Measurements from ENCODE around the gene USP36.

USP36 gene

DNA sequence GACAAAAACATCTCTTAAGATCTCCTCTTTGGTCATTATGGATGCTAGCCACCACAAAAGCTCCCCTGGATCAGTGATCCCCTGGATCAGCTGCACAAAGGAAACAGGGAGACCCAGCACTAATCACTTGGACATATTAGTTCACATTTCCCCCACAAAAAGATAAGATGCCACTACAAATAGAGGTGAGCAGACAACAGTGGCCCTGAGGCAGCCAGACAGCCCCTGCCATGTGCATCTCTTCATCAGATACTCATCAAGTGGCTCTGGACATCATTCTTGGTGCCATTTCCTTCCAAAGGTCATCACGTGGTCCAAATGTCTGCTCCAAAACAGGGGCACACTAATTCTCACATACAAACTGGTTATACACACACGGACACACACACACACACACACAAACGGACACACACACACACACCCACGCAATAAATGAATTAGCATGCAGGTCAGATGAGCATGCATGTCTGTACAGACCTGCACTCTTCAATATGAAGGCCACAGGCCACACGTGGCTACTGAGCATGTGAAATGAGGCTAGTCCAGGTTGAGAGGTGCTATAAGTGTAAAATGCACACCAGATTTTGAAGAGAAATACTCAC lies 4.1 kb downstream of the USP36 start:
- no peak for DNase-seq

DNA sequence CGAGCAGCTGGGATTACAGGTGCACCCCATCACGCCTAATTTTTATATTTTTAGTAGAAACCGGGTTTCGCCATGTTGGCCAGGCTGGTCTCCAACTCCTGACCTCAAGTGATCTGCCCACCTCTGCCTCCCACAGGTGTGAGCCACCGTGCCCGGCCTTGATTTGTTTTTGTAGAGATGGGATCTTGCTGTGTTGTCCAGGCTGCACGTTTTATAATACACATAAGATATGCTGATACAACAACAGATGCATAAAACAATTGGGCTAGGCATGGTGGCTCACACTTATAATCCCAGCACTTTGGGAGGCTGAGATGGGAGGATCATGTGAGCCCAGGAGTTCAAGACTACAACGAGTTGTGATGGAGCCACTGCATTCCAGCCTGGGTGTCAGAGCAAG lies 6.0 kb downstream of the USP36 start:
- no peak for DNase-seq

DNA sequence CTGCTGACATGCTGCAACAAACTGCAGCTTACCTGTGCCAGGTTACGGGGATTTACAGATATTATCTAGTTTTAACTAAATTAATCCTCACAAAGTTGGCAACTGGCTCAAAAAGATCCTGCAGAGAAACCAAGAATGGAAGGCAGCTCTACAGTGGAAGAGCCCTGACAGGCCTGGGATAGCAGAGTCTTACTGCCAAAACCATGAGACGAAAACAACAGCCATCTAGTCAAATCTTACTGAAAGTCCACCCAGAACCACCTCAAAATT lies 8.1 kb downstream of the USP36 start:
- DNase-seq, result no peak

DNA sequence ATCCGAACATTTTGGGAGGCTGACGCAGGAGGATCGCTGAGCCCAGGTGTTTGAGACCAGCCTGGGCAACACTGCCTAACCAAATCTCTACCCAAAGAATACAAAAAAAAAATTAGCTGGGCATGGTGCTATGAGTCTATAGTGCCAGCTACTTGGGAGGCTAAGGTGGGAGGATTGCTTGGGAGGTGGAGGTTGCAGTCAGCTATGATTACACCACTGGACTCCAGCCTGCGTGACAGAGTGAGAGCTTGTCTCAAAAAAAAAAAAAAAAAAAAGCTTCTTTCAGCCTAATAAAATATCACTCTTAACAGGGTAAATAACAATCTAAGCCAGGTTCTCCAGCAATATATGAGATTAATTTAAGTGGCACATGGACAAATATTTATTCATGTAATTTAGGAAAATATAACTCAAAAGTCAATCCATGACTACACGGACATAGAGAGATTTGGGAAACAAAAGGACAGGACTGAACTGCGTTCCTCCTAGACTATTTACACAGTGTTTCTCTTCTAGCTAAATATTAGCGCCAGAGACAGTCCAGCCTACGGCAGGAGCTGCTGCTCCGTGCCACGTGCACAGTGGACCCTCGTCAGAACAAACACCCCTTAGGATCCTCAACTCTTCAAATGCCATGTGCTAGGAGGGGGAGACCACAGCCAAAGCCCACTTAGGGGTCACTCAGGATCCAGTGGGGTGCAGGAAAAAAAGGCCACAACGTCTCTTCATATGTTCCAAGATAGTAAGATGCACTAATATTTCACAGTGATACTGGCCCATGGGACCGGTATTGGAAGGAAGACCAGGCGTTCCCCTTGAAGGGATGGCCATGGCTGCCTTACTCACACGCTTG lies 8.7 kb downstream of the USP36 start:
- DNase-seq, result no peak

DNA sequence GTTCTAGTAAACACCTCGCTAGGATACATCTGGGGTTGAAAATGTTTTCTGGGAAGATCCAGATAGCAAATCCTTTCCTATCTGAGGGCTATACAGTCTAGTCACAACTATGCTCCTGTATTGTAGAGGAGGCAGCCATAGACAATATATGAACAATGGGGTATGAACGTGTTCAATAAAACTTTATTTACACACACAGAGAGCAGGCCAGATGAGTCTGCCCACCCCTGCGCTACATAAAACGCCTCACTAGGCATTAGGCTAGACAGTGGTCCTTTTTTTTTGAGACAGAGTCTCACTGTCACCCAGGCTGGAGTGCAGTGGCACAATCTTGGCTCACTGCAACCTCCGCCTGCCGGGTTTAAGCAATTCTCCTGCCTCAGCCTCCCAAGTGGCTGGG lies 11.1 kb downstream of the USP36 start:
- DNase-seq, result no peak

DNA sequence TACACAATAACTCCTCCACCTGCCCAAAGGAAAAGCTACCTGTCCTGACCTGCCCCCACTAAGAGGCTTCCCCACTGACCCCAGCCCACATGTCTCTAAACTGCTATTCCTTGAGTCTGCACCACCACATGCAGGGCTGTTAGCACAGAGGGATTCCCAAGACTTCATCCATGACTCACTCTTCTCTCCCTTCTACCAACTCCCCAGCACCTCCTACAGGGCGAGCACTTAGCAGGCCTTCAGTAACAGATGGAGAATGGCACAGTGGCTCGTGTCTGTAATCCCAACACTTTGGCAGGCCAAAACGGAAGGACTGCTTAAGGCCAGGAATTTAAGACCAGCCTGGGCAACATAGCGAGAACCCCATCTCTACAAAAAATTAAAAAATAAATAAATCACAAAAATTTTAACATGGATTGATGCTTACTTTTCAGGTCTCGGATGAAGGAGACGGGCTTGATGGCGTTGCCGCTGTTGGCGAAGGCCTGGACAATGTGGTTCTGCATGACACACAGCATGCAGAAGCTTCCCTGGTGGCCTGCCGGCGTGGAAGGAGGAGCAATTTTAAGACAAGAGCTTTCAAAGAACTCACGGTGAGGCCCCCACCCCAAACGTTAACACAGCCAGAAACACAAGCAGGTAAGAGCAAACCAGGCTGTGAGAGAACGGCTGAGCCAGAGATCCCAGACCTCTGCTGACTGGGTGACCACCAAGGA lies 12.0 kb downstream of the USP36 start:
- DNase-seq, result no peak

DNA sequence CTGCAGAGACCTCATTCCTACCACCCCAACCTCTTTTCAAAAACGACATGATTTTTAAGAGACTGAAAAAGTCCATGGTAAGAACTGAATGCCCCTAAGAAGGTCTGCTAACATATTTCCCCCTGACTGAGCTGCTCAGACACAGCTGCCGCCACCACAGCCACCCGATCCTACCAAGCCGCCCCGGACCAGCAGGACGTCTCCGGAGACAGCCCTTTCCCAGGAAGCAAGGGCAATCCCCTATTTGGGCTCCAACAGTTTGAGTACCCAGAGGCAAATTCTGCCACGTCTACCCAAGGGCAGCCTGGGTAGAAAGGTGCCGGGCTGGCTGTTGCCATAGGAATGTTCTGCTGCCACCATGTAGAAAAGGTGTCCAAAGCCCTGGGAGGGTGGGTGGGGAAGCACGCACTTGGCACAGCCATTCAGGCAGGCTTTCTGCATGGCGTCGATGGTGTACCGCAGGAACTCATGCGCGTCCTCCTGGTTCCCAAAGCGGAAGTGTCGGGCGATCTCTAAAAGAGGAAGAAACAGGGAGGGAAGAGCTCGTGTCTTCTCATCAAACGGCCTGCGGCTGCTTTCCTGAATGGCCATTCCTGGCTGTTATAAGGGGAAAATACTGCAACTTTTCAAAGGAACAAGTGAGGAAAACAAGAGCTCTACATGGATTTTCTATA lies 13.6 kb downstream of the USP36 start:
- DNase-seq, result no peak

DNA sequence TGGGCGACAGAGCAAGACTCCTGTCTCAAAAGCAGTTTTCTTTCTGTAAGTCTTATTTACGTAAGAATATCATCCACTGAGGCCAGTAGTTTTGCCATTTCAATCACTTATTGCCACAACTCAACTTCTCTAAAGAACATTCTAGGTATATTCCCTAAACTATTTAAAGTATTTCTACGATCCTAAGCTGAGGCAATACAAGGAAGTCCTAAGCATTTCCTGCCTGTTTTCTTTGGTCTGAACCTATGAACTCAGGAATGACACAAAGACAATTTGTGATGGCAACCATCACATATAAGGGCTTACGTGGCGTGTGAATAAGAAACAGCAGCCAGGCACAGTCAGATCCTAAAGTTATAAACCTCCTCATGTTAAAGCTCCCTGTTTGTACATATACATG lies 14.2 kb downstream of the USP36 start:
- no peak for DNase-seq

DNA sequence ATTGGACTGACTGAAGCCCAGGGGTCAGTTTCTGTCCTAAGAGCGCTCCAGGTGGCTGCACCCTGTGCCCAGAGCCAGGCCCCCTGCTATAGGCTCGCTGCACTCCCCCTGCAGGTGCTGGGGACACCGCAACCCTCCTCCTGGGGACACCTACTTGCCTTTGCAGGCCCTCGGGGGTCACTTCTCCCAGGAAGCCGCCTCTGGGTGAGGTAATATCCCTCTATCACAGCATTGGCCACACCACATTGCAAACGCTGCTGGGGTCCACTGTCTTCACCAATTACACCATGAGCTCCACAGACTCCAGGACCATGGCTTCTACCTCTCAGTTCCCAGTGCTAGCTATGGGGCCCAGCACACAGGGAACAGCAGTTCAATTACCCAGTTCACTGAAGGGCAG lies 14.9 kb downstream of the USP36 start:
- no peak for DNase-seq

DNA sequence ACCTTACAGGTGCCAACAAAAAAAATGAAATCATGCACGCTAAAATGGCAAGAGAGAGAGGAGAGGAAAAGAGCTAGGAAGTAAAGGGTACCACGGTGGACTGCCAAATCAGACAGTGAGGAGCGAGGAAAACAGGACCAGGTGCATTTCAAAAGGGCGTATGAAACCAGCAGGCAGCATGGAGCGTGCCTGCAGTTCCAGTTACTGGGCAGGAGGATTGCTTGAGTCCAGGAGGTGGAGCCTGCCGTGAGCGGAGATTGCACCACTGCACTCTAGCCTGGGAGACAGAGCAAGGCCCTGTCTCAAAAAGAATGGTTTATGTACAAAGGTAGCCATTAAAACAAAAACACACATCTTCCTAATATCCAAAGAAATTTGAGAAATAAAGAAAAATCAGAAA lies 16.4 kb downstream of the USP36 start:
- no peak for DNase-seq

DNA sequence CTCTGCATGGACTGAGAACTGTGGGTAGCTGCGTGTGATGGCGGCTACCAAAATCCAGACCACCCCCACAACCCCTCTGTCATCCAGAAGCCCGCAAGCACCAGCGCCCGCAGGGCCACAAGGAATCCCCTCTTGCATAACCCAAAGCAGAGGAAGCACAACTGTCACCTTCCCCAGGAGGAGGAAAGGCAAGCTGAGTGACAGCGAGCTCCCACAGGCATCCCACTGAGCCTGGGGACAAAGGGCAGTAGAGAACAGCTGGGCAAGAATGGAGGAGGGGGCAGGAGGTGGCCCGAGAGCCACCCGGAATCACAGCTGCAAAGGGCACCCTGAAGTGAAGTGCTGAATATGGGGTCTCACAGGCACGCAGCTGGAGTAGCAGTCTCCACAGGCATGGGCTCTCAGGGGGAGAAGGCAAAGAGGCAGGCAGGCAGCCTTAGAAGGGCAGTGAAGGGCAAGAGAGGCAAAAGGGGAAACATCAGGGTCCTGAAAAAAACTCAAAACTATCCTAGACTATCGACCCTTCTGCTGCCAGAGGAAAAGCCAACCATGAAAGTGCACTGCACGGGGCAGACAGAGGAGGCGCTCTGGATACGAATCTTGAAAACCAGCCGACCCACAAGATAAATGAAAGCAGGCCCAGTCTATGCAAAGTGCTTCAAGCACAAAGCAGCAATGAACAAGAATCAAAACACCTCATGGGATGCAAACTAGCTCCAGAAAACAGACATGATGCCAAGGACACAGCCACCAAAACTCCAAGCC lies 17.1 kb downstream of the USP36 start:
- no peak for DNase-seq

DNA sequence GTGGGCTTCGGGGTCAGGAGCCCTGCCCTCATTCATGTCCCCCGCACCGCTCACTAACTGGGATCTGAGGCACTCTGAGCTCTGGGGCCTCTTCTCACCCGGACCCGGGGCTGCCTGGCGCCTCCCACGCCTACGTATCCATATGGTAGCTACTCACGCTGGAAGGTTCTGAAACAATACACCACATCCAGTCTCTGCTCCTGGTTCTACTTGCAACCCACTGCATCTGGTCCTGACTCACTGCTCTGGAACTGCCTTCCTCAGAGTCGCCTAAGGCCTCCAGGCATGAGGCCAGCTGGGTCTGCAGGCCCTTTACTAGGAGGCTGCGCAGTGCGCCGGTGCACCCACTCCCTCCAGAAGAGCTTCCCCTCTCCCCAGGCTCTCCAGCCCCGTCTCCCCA lies 18.1 kb downstream of the USP36 start:
- no peak for DNase-seq

DNA sequence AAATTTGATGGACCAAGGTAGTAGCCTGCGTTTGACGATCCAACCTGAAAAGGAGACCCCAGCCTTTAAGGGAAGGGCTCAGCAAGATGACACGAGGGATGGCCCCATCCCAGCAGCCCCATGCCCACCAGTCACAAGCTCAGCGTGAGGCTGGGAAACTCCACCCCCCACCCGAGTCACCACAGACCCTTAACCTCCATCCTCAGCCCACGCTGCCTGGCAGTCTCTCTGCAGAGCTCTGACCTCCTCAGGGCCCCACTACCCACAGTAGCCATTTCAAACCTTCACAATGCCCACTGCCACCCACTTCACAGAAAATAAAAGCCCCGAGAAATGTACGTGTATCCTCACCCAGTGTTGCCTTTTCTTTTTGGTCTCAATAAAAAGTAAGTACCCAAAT lies 18.7 kb downstream of the USP36 start:
- no peak for DNase-seq

DNA sequence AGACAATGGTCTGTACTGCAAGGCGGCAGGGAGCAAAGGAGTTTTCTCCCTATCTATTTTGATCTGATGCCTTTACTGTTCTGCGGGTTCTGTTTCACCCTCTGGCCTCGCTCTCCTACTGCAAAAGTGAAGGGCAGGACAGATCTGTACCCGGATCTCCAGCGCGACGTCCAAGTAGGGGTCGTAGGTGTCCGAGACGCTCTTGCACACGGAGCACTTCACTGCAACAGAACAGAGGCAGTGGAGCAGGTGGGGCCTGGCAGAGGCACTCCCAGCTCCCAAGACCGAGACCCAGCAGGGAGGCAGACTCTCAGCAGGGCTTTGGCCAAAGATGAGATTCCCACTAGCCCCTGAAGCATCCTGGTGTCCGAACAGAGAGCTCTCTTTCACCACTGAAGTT lies 19.8 kb downstream of the USP36 start:
- no peak for DNase-seq

DNA sequence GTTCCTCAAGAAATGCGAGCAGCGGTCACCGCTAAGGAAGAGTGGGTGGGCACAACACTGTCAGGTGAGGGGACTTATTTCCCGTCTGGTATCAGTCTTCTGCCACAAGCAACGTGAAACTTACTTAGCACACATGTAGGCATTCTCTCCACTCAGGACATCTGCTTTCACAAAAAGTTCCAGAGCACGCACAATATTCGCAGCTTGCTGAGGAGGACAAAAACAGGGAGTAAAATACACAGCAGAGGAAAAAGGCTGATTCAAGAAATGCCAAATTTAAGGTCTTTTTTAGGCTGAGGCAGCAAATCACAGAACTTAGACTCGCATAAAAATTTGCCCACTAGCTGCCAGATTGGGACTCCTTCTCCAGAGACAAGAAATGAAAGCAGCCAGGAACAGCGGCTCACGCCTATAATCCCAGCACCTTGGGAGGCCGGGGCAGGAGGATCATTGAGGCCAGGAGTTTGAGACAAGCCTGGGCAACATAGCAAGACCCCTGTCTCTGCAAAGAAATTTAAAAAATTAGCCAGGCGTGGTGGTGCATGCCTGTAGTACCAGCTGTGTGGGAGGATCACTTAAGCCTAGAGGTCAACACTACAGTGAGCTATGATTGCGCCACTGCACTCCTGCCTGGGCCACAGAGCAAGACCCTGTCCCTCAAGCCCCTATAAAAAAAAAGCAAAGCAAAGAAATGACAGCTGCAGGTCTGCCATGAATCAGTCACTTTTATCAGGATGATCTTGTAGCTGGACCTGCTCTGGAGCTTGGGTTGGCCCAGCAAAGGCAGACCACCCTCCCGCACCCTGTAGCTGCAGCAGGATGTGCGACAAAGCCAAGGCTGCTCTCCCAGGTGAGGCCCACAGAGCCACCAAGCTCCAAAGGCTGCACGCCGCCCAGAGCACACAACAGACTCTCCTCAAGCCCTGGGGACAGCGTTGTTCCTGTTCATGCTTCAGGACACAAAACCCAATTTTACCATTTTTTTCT lies 20.5 kb downstream of the USP36 start:
- DNase-seq, result no peak

DNA sequence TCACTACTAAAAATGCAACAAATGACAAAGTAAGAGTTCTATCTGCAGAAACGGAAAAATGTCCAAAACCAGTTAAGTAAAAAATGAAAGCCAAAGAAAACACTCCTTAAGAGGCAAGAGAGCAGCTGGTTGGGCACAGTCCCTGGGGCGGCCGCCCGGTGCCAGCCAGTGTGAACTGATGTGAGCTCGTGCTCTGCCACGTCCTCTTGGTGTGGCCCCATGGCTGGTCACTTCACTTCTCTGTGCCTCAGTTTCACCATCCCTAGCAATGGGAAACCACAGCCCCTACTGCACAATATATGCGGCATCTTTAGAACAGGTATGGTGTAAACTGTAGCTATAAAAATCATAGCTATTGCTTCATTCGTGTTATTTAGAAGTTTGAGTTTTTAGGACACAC lies 21.2 kb downstream of the USP36 start:
- DNase-seq, result no peak

DNA sequence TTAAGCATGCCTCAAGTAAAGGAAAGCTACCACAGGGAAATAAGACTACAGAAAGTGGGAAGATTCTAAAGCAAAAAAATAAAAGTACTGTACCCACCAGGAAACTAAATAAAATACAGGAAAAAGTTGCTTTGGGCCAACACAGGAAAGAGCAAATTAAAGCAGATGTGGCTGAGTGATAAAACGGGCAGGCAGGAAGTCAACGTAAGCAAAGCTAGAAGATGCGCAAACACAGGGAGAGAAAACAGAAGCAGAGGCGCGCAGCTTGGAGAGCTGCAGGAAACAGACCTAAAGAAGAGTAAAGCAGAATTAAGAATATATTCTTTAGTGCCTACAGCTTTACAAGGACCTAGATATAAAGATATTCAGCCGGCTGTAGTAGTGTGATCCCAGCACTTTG lies 21.7 kb downstream of the USP36 start:
- DNase-seq, result peak; percentile 31

DNA sequence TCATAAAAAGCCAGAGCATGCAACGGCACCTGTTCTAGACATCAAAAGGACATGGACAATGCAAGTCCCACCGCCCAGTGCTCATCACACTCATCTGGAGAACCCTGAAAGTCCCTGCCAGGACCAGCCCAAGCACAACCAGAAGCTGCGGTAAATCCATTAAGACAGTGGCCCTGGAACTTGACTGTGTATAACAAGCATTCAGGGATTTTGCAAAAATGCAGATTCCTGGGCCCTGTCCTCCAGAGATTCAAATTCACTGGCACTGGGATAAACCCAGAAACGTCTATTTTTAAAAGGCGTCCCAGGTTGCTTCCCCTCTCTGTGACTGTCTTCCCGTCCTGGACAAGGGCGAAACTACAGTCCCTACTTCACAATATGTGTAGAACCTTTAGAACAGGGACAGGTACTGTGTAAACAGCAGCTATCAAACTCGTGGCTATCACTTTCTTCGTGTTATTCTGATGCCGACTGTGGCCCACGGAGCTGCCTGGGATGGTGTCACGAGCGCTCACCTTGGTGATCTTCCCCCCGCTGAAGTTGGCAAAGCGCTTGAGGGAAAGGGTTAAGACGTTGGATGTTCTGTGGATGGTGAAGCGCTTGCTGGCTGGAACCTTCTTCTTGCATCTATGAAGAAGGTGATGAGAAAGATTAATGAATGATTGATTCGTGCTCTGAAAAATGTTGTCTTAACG lies 22.3 kb downstream of the USP36 start:
- no peak for DNase-seq

DNA sequence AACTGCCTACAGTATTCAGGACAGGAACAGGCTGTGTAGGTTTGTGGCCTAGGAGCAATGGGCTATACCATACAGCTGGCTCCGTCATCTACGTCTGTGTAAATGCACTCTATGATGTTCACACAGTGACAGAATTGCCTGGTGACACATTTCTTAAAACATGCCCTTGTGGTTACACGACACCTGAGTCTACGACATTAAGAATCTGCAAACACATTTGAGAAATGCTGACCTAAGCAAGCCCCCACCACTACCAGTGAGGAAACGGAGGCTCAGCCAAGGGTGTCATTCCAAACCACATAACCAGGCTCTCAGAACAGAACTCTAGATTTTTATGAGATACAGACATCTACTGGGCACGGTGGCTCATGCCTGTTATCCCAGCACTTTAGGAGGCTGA lies 23.5 kb downstream of the USP36 start:
- DNase-seq, result peak; percentile 38

DNA sequence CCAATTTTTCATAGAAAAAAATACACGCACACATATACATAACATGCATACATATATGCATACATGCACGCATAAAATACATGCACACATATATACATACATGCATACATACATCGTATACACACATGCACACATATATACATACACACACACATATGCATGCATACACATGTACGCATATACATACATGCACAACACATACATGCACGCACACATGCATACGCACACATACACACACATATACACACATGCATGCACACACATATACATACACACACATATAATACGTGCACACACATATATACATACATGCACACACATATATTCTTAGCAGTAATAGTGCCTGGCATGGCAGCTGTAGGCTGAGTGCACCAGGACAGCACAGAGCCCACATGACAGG lies 24.9 kb downstream of the USP36 start:
- DNase-seq, result no peak

DNA sequence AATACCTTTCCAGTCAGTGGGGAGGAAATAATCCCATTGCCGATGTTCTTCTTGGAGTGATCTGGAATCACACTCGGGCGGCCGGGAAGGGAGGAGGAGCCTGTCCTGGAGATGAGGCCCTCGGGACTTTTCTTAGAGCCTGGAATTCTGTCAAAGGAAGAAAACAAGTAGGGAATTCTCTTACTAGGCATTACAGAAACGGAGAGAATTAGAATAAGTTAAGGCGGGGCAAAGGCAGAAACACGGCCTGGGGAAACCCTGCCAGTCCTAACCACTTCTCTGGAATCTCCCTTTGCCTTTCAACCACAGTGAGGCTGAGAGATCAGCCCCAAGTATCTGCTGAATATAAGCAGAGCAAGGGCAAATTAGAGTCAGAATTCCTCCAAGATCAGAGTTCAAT lies 27.8 kb downstream of the USP36 start:
- no peak for DNase-seq
